Activated naive CD4-positive, alpha-beta T cell treated with anti-CD3 and anti-CD28 coated beads for 36 hours (primary cell): ENCODE measurements around the gene GCLM. TPM values are rescaled to one million over a fixed set of nuclear protein-coding genes. Genes with fewer than 3 reads are reported as not detected.
"Not testable (repeated sequence)": the region's sequence is repeated elsewhere in the genome, so short reads cannot be mapped to it uniquely, and the experiment has no call there.

Source experiments
- CTCF ChIA-PET: fragments of 350-600 bp; sonication (Branson Sonifier 250); formaldehyde crosslinking; loops from one replicate; lab custom pipeline; 2021; ENCODE audit warnings: antibody characterized with exemption; lab: Charles Lee
- DNase-seq: peaks from one replicate; pipeline ENCODE4 v3.0.0-alpha.2; 2020
- H3K27ac Mint-ChIP-seq: one replicate; pipeline ENCODE4 v1.8.0; 2021; ENCODE audit warnings: mild to moderate bottlenecking, mixed read lengths
- H3K27me3 Mint-ChIP-seq: one replicate; pipeline ENCODE4 v1.8.0; 2021; ENCODE audit warnings: low read depth, mixed read lengths
- H3K36me3 Mint-ChIP-seq: one replicate; pipeline ENCODE4 v1.8.0; 2021; ENCODE audit warnings: low read depth, mixed read lengths
- H3K4me1 Mint-ChIP-seq: one replicate; pipeline ENCODE4 v1.8.0; 2021; ENCODE audit warnings: low read depth, mixed read lengths
- H3K4me3 Mint-ChIP-seq: one replicate; pipeline ENCODE4 v1.8.0; 2021; ENCODE audit warnings: mild to moderate bottlenecking, moderate library complexity, mixed read lengths
- H3K9me3 Mint-ChIP-seq: one replicate; pipeline ENCODE4 v1.8.0; 2021; ENCODE audit warnings: mixed read lengths
- intact Hi-C: fragments of 100-400 bp; cut with micrococcal nuclease; formaldehyde crosslinking; loops from one replicate; pipeline ENCODE4 v1.15.1; 2023
- total RNA-seq, 2 experiments: library from RNA; stranded (reverse); gene quantifications; one replicate each; pipeline ENCODE4 v1.2.3, GENCODE V29; 2021

Gene GCLM
- total RNA-seq, 2 experiments from 2014 or later, result 19.5 to 22.7 TPM

- CTCF ChIA-PET, H3K36me3 Mint-ChIP-seq, H3K27ac Mint-ChIP-seq, intact Hi-C loops, DNase-seq, H3K4me3 Mint-ChIP-seq, H3K9me3 Mint-ChIP-seq, H3K4me1 Mint-ChIP-seq, H3K27me3 Mint-ChIP-seq: not testable (repeated sequence)
These were observed 53.2 kb downstream of the GCLM start for GRCh38 chr1:93855983-93856382.

DNA sequence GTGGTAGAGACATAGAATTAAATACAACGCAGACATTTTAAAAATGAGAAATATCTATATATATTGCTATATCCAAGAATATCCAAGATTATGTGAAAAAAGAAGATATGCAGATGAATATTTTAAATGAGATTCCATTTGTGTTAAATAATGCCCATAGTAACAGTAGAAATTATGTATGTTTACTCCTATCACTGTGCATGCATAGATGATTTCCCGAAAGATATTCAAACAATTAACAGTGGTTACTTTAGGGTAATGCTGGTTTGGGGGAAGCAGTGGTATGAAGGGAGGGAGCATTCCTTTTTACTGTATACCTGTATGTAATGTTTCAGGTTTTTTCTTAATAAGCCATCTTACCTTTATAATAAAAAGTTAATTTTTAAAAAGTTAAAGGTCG lies 55.3 kb downstream of the GCLM start:
- Mint-ChIP-seq H3K4me1 (peaks cover 4% of the 10 kb centered on the region), H3K9me3 (peaks cover 5% of the 10 kb centered on the region), H3K36me3 (no peaks in the 10 kb centered on the region), H3K27ac (no peak overlapping the region), H3K27me3 (no peaks in the 10 kb centered on the region), H3K4me3 (no peak overlapping the region)
- intact Hi-C loops, result no loop called here
- no peak for DNase-seq
- CTCF ChIA-PET, result interaction anchor here (1.5 kb wide), 1 partner anchor 11 kb away, joined by 6 read pairs; no protein-coding TSS in a partner anchor

DNA sequence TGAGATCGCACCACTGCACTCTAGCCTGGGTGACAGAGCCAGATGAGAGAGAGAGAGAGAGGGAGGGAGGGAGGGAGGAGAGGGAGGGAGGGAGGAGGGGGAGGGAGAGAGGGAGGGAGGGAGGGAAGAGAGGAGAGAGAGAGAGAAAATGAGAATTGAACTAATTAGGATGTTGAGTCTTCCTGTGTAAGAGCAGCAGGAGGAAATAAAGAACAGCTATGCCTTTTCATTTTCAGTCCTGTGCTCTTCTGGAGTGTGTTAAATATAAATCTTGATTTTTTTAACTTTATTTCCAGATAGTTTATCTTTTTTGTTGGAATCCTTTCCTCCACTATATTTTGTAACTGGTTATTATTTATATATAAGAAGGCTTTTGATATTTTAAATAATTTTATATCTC lies 57.4 kb downstream of the GCLM start:
- Mint-ChIP-seq H3K27me3 (no peaks in the 10 kb centered on the region), H3K4me1 (peaks cover 6% of the 10 kb centered on the region), H3K9me3 (peaks cover 4% of the 10 kb centered on the region), H3K4me3 (no peak overlapping the region), H3K36me3 (peaks cover 2% of the 10 kb centered on the region), H3K27ac (no peak overlapping the region)
- intact Hi-C loops, result no loop called here
- CTCF ChIA-PET, result interaction anchor here (0.9 to 3.0 kb wide), 5 partner anchors 11 to 222 kb away, joined by 3 to 17 read pairs (median 4); no protein-coding TSS in a partner anchor
- DNase-seq, result no peak

GRCh38 chr1:93851327-93851712 lies 57.9 kb downstream of the GCLM start:
- peaks cover 6% of the 10 kb centered on the region for H3K4me1 Mint-ChIP-seq
- no peaks in the 10 kb centered on the region for H3K27me3 Mint-ChIP-seq
- no peak overlapping the region for H3K4me3 Mint-ChIP-seq
- no peak overlapping the region for H3K27ac Mint-ChIP-seq
- intact Hi-C loops, result no loop called here
- CTCF ChIA-PET, result interaction anchor here (0.7 to 3.0 kb wide), 7 partner anchors 10 to 243 kb away, joined by 3 to 17 read pairs (median 4); no protein-coding TSS in a partner anchor
- H3K9me3 Mint-ChIP-seq, result peaks cover 4% of the 10 kb centered on the region
- no peak for DNase-seq
- H3K36me3 Mint-ChIP-seq, result peaks cover 2% of the 10 kb centered on the region

DNA sequence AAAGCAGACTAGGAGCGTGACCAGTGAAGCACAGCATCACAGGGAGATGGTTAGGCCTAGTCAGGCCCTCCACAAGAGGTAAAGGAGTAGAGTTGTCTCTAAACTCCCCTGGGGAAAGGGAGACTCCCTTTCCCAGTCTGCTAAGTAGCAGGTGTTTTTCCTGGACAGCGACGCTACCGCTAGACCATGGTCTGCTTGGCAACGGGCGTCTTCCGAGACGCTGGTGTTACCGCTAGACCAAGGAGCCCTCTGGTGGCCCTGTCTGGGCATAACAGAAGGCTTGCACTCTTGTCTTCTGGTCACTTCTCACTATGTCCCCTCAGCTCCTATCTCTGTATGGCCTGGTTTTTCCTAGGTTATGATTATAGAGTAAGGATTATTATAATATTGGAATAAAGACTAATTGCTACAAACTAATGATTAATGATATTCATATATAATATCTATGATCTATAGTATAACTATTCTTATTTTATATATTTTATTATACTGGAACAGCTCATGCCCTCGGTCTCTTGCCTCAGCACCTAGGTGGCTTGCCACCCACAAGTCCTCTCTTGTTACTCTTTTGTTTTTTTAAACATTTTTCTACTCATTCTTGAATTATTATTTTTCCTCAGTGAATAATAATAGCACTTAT lies 58.4 kb downstream of the GCLM start:
- not testable (repeated sequence) for H3K4me1 Mint-ChIP-seq, H3K36me3 Mint-ChIP-seq, H3K27me3 Mint-ChIP-seq, H3K9me3 Mint-ChIP-seq, H3K27ac Mint-ChIP-seq
- peak overlapping the region; percentile 3 for H3K4me3 Mint-ChIP-seq
- CTCF ChIA-PET, result interaction anchor here (0.7 to 3.0 kb wide), 7 partner anchors 10 to 243 kb away, joined by 3 to 17 read pairs (median 4); no protein-coding TSS in a partner anchor
- intact Hi-C loops, result loop anchor here (1.0 kb wide), 3 partner anchors 37 to 413 kb away; no protein-coding TSS in a partner anchor
- peak; percentile 79 for DNase-seq

GRCh38 chr1:93848350-93848883 lies 60.8 kb downstream of the GCLM start:
- DNase-seq, result no peak
- Mint-ChIP-seq H3K4me1 (peaks cover 21% of the 10 kb centered on the region), H3K27me3 (no peaks in the 10 kb centered on the region), H3K4me3 (peak overlapping the region; percentile 87), H3K36me3 (peaks cover 2% of the 10 kb centered on the region), H3K27ac (peak overlapping the region; percentile 85), H3K9me3 (peaks cover 4% of the 10 kb centered on the region)
- intact Hi-C loops, result loop anchor here (5.0 to 10.0 kb wide), 4 partner anchors 91 to 1364 kb away; partner anchors contain the start of genes DIPK1A and GFI1
- CTCF ChIA-PET, result interaction anchor here (0.6 to 1.7 kb wide), 6 partner anchors 10 to 520 kb away, joined by 3 to 4 read pairs (median 3); no protein-coding TSS in a partner anchor

DNA sequence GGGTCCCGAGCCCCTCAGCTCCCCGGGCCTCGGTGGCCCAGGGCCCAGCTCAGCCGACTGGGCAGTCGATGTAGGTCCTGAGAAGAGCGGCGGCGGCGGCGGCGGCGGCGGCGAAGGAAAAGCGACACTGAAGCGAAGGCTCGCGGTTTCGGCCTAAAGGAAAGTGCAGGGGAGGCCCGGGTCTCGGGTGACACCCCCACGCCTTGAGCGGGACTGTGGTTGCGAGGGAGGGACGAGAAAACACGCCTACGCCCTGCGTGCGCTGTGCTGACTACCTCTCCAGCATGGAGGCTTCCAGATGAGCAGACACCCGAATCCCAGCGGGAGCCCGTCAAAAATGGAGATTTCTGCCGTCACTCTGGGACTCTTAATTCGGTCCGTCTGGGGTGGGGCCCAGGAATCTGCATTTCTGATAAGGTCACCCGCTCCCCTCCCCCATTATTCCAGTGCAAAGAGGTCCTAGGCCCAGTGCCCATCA lies 61.4 kb downstream of the GCLM start:
- no peaks in the 10 kb centered on the region for H3K27me3 Mint-ChIP-seq
- peak; percentile 66 for DNase-seq
- intact Hi-C loops, result loop anchor here (1.0 to 10.0 kb wide), 11 partner anchors 26 to 1363 kb away; partner anchors contain the start of genes ABCD3, DIPK1A, DNTTIP2 and GCLM
- H3K9me3 Mint-ChIP-seq, result peaks cover 4% of the 10 kb centered on the region
- CTCF ChIA-PET, result interaction anchor here (0.9 to 1.7 kb wide), 3 partner anchors 15 to 411 kb away, joined by 3 to 4 read pairs (median 4); no protein-coding TSS in a partner anchor
- H3K27ac Mint-ChIP-seq, result peak overlapping the region; percentile 85
- H3K36me3 Mint-ChIP-seq, result peaks cover 2% of the 10 kb centered on the region
- H3K4me3 Mint-ChIP-seq, result peak overlapping the region; percentile 87
- peaks cover 21% of the 10 kb centered on the region for H3K4me1 Mint-ChIP-seq

- intact Hi-C loops, result loop anchor here (1.0 to 10.0 kb wide), 16 partner anchors 27 to 1362 kb away; partner anchors contain the start of genes ABCD3, CCDC18, DIPK1A and DNTTIP2
- peaks cover 4% of the 10 kb centered on the region for H3K9me3 Mint-ChIP-seq
- H3K27ac Mint-ChIP-seq, result peak overlapping the region; percentile 85
- DNase-seq, result peak; percentile 89
- peak overlapping the region; percentile 87 for H3K4me3 Mint-ChIP-seq
- no peaks in the 10 kb centered on the region for H3K27me3 Mint-ChIP-seq
- peaks cover 2% of the 10 kb centered on the region for H3K36me3 Mint-ChIP-seq
- CTCF ChIA-PET, result interaction anchor here (1.6 kb wide), 1 partner anchor 218 kb away, joined by 4 read pairs; no protein-coding TSS in a partner anchor
- peaks cover 21% of the 10 kb centered on the region for H3K4me1 Mint-ChIP-seq
These were observed 62.0 kb downstream of the GCLM start for GRCh38 chr1:93846992-93847810.

DNA sequence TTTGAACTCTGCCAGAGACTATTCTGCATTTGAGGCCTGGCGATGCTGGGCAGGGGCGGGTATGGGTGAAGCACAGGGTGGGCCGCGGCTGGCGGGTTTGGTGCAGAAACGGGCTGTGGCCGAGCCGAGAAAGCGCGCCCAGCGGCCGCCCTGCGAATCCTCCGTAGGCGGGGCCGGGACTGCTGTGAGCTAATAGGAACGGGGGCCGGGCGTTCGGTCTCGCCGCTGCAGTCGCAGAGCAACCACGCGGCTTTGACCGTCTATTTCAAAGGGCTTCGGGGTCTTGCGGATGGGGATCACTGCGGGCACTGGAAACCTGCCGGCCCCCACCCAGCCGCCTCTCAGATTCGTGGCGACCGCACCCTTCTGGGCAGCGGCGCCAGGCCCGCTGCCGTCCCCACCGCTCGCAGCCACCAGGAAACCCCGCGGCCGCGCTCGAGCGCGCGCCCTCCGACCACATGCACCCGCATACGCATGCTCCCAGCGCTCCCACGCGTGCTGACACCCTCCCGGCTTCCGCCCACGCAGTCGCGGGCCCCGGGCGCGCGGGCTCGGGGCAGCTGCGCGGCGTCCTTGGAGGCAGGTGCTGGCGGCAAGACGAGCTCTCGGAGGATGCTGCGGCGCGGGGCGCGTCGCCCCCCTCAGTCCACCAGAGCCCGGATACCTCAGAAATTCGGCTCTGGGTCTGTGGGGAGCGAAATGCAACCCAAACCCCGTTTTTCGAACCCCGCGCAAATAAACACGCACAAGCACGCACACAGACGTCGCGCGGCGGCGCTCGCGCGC lies 62.8 kb downstream of the GCLM start:
- intact Hi-C loops, result loop anchor here (1.0 to 10.0 kb wide), 10 partner anchors 89 to 1362 kb away; partner anchors contain the start of genes CCDC18, DIPK1A, DR1 and GFI1
- CTCF ChIA-PET, result interaction anchor here (0.6 to 5.2 kb wide), 6 partner anchors 27 to 542 kb away, joined by 3 to 101 read pairs (median 4); no protein-coding TSS in a partner anchor
- DNase-seq, result peak; percentile 75
- H3K27ac Mint-ChIP-seq, result peak overlapping the region; percentile 92
- peaks cover 21% of the 10 kb centered on the region for H3K4me1 Mint-ChIP-seq
- peaks cover 2% of the 10 kb centered on the region for H3K36me3 Mint-ChIP-seq
- no peaks in the 10 kb centered on the region for H3K27me3 Mint-ChIP-seq
- H3K9me3 Mint-ChIP-seq, result peaks cover 4% of the 10 kb centered on the region
- H3K4me3 Mint-ChIP-seq, result peak overlapping the region; percentile 87

DNA sequence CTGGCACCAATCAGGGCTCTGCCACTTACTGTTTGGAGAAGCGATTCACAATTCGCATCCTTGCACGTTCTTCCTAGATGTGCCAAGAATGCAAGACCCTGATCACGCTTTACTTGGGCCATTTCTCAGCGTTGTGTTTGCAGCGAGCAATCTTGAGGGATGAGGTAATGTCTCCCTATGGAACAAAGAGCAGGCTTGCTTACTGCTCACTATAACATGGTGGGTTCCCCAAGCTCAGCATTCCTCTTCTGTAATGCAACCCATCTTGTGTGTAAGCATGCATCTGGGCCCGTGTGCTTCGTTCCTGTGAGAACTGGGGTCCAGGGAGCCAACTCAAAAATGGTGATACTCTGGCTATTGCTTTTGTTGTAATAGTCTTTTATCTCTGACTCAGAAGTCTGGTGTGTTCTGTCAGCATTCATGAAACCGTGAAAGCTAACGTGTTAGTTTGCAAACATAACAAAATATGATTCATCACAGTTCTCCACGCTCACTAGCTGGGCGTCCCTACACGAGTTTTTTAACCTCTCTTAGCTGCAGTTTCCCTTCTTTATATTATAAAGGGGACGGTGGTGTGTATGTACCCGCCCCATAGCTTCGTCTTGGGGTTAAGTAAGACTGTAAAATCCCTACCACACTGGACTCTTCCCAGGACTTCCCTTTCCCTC lies 63.6 kb downstream of the GCLM start:
- H3K4me1 Mint-ChIP-seq, result peaks cover 21% of the 10 kb centered on the region
- CTCF ChIA-PET, result interaction anchor here (0.7 to 5.2 kb wide), 5 partner anchors 101 to 541 kb away, joined by 3 to 101 read pairs (median 4); no protein-coding TSS in a partner anchor
- peak overlapping the region; percentile 87 for H3K4me3 Mint-ChIP-seq
- H3K36me3 Mint-ChIP-seq, result peaks cover 2% of the 10 kb centered on the region
- peak; percentile 66 for DNase-seq
- no peaks in the 10 kb centered on the region for H3K27me3 Mint-ChIP-seq
- intact Hi-C loops, result loop anchor here (1.0 to 10.0 kb wide), 11 partner anchors 88 to 1361 kb away; partner anchors contain the start of genes CCDC18, DIPK1A, DR1 and GFI1
- peaks cover 4% of the 10 kb centered on the region for H3K9me3 Mint-ChIP-seq
- H3K27ac Mint-ChIP-seq, result peak overlapping the region; percentile 92
